HEK293 (cell line): ENCODE data around the gene DRD5.

Source experiments
- CTCF ChIA-PET: fragments of 350-600 bp; formaldehyde crosslinking; extraction: SDS; loops from one replicate; lab custom pipeline; 2021; ENCODE audit warnings: antibody characterized with exemption; lab: Yijun Ruan, JAX
- POLR2A ChIA-PET: fragments of 300-600 bp; formaldehyde crosslinking; extraction: SDS; loops from one replicate; lab custom pipeline; 2020; ENCODE audit warnings: antibody characterized with exemption, inconsistent platforms; lab: Yijun Ruan, JAX
- H3K27ac ChIP-seq: fragments of 200-500 bp; sonication (Bioruptor generic); 2 replicates; pipeline ENCODE4 v1.5.1; 2014; ENCODE audit warnings: low read depth, low read length, control low read depth, inconsistent platforms; ENCODE audit errors: extremely low read depth
- H3K36me3 ChIP-seq, 2 experiments: fragments of 200-500 bp in 1 of 2; sonication (Bioruptor generic) in 1 of 2; 1 replicate in 1 of 2; 2 replicates in 1 of 2; pipeline ENCODE4 v1.5.1; 2014 to 2017; ENCODE audit warnings: inconsistent platforms in 2 of 2, low read length in 2 of 2; ENCODE audit not compliant: control insufficient read depth in 2 of 2, insufficient read depth in 1 of 2
- H3K4me1 ChIP-seq: fragments of 200-500 bp; sonication (Bioruptor generic); 2 replicates; pipeline ENCODE4 v1.5.1; 2014; ENCODE audit warnings: mild to moderate bottlenecking, low read length, inconsistent platforms; ENCODE audit not compliant: control insufficient read depth, insufficient read depth
- H3K4me3 ChIP-seq: 2 replicates; pipeline ENCODE4 v1.5.1; 2011; ENCODE audit warnings: low read depth, mild to moderate bottlenecking, control low read depth, low read length, moderate library complexity
- H3K9me3 ChIP-seq: fragments of 200-500 bp; sonication (Bioruptor generic); 2 replicates; pipeline ENCODE4 v1.5.1; 2014; ENCODE audit warnings: low read depth, low read length, inconsistent platforms; ENCODE audit not compliant: control insufficient read depth, insufficient read depth
- BCL11A ChIP-seq: fragments of 450-650 bp; formaldehyde crosslinking; IDR thresholded peaks from 2 replicates; pipeline ENCODE4 v1.5.1; 2016; ENCODE audit warnings: low read depth, missing biosample characterization, missing genetic modification characterization
- GFI1B ChIP-seq: fragments of 450-650 bp; formaldehyde crosslinking; IDR thresholded peaks from 2 replicates; pipeline ENCODE4 v1.5.1; 2016; ENCODE audit warnings: missing biosample characterization, missing genetic modification characterization
- GLI2 ChIP-seq: fragments of 450-650 bp; formaldehyde crosslinking; IDR thresholded peaks from 2 replicates; pipeline ENCODE4; 2017; ENCODE audit warnings: missing biosample characterization, missing genetic modification characterization, low read depth, borderline replicate concordance
- HOXA7 ChIP-seq: sonication (generic); formaldehyde crosslinking; IDR thresholded peaks from 2 replicates; pipeline ENCODE4 v1.8.1; 2022; ENCODE audit warnings: missing genetic modification reagents, borderline replicate concordance
- KLF9 ChIP-seq: fragments of 450-650 bp; formaldehyde crosslinking; IDR thresholded peaks from 2 replicates; pipeline ENCODE4 v1.5.1; 2016; ENCODE audit warnings: missing biosample characterization, missing genetic modification characterization, low read depth
- MEIS1 ChIP-seq: sonication (generic); formaldehyde crosslinking; IDR thresholded peaks from 2 replicates; pipeline ENCODE4 v1.8.1; 2022; ENCODE audit warnings: missing genetic modification reagents, mild to moderate bottlenecking, borderline replicate concordance
- PRDM1 ChIP-seq: fragments of 450-650 bp; formaldehyde crosslinking; IDR thresholded peaks from 2 replicates; pipeline ENCODE4; 2016; ENCODE audit warnings: missing biosample characterization, missing genetic modification characterization
- SCRT1 ChIP-seq: fragments of 450-650 bp; formaldehyde crosslinking; IDR thresholded peaks from 2 replicates; pipeline ENCODE4 v1.5.1; 2016; ENCODE audit warnings: missing biosample characterization, missing genetic modification characterization, borderline replicate concordance
- SP3 ChIP-seq: fragments of 450-650 bp; formaldehyde crosslinking; IDR thresholded peaks from 2 replicates; pipeline ENCODE4 v1.5.1; 2016; ENCODE audit warnings: missing biosample characterization, missing genetic modification characterization
- ZBTB44 ChIP-seq: fragments of 450-650 bp; IDR thresholded peaks from 2 replicates; pipeline ENCODE4 v1.5.1; 2018; ENCODE audit warnings: missing biosample characterization, mild to moderate bottlenecking, missing genetic modification characterization
- ZEB2 ChIP-seq: fragments of 450-650 bp; formaldehyde crosslinking; IDR thresholded peaks from 2 replicates; pipeline ENCODE4 v1.5.1; 2016; ENCODE audit warnings: missing biosample characterization, missing genetic modification characterization
- ZNF10 ChIP-seq: fragments of 450-650 bp; formaldehyde crosslinking; IDR thresholded peaks from 2 replicates; pipeline ENCODE4 v1.5.1; 2017; ENCODE audit warnings: missing biosample characterization, missing genetic modification characterization
- ZNF112 ChIP-seq: fragments of 450-650 bp; formaldehyde crosslinking; IDR thresholded peaks from 2 replicates; pipeline ENCODE4 v1.5.0; 2017; ENCODE audit warnings: missing biosample characterization, missing genetic modification characterization
- ZNF394 ChIP-seq: fragments of 450-650 bp; formaldehyde crosslinking; IDR thresholded peaks from 2 replicates; pipeline ENCODE4 v1.5.1; 2016; ENCODE audit warnings: missing biosample characterization, missing genetic modification characterization, mild to moderate bottlenecking, moderate library complexity, borderline replicate concordance
- ZNF514 ChIP-seq: fragments of 450-650 bp; formaldehyde crosslinking; IDR thresholded peaks from 2 replicates; pipeline ENCODE4 v1.5.1; 2016; ENCODE audit warnings: missing biosample characterization, missing genetic modification characterization
- ZNF585B ChIP-seq: fragments of 450-650 bp; formaldehyde crosslinking; IDR thresholded peaks from 2 replicates; pipeline ENCODE4 v1.5.1; 2016; ENCODE audit warnings: missing biosample characterization, missing genetic modification characterization
- ZNF610 ChIP-seq: fragments of 450-650 bp; formaldehyde crosslinking; IDR thresholded peaks from 2 replicates; pipeline ENCODE4 v1.5.1; 2016; ENCODE audit warnings: missing biosample characterization, missing genetic modification characterization, borderline replicate concordance
- ZNF76 ChIP-seq: fragments of 450-650 bp; formaldehyde crosslinking; IDR thresholded peaks from 2 replicates; pipeline ENCODE4; 2016; ENCODE audit warnings: low read depth, missing biosample characterization, missing genetic modification characterization, borderline replicate concordance
- TF ChIP-seq, protein P1 (sequence below): fragments of 450-650 bp; formaldehyde crosslinking; IDR thresholded peaks from 2 replicates; pipeline ENCODE4 v1.5.1; 2016; ENCODE audit warnings: missing biosample characterization, missing genetic modification characterization
- TF ChIP-seq, protein P2 (sequence below): fragments of 450-650 bp; formaldehyde crosslinking; IDR thresholded peaks from 2 replicates; pipeline ENCODE4 v1.5.1; 2016; ENCODE audit warnings: missing biosample characterization, missing genetic modification characterization
- TF ChIP-seq, protein P3 (sequence below): fragments of 450-650 bp; formaldehyde crosslinking; IDR thresholded peaks from 2 replicates; pipeline ENCODE4 v1.5.1; 2016; ENCODE audit warnings: missing biosample characterization, missing genetic modification characterization

The DRD5 gene

DNA sequence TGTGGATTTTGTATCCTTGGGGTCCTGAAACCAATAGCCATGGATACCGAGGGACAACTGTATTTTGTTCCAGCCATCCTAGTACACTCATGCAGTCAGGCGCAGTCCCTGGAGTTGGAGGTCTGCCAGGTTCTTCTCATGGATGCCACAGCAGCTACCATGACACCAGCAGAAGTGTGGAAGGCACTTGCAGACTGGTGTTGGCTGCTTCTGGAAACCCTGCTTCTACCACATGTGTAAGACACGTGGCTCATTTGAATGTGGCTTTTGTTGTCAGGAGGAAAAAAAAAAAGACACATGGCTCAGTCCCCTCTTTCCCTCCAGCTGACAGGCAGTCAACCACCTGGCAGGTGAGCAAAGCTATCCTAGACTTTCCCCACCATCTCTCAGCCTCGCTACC, 19.4 kb downstream of the DRD5 start:
- Histone ChIP-seq H3K4me1 (no peaks in the 10 kb centered on the region), H3K9me3 (no peaks in the 10 kb centered on the region), H3K27ac (no peak overlapping the region), H3K4me3 (no peak overlapping the region), H3K36me3 (no peaks in the 10 kb centered on the region)
- TF ChIP-seq ZNF394 (tag by site-specific recombination) (no peak), ZEB2 (no peak), HOXA7 (CRISPR knock-in tag) (no peak), BCL11A (tag by site-specific recombination) (no peak), SCRT1 (tag by site-specific recombination) (no peak), ZNF112 (tag by site-specific recombination) (no peak), ZNF76 (no peak), SP3 (tag by site-specific recombination) (no peak), KLF9 (tag by site-specific recombination) (no peak), PRDM1 (no peak)
- TF ChIP-seq, protein P1, sequence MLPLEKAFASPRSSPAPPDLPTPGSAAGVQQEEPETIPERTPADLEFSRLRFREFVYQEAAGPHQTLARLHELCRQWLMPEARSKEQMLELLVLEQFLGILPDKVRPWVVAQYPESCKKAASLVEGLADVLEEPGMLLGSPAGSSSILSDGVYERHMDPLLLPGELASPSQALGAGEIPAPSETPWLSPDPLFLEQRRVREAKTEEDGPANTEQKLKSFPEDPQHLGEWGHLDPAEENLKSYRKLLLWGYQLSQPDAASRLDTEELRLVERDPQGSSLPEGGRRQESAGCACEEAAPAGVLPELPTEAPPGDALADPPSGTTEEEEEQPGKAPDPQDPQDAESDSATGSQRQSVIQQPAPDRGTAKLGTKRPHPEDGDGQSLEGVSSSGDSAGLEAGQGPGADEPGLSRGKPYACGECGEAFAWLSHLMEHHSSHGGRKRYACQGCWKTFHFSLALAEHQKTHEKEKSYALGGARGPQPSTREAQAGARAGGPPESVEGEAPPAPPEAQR (tag by site-specific recombination), result no peak
- CTCF ChIA-PET, result interaction anchor here (0.9 kb wide), 1 partner anchor 97 kb away, joined by 3 read pairs; no protein-coding TSS in a partner anchor
- POLR2A ChIA-PET, result no interaction called here

DNA sequence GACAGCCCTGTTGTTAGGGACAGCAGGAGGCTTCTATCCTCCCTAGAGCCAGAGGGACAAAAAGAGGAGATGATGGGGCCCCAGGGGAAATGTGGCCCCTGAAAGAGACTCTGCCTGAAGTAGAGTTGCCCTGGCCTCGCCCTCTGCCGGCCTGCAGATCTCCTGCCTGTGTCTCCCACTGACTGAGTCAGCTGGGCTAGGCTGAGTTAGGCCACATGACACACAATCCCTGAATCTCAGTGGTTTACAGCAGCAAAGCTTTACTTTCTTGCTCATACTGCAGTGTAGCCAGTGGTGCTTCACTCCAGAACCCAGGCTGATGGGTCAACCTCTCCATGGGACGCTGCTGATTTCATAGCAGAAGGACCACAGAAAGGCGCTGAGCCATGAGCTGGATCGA, 23.5 kb downstream of the DRD5 start:
- H3K4me3 ChIP-seq, result no peak overlapping the region
- POLR2A ChIA-PET, result no interaction called here
- no peaks in the 10 kb centered on the region for H3K9me3 ChIP-seq
- CTCF ChIA-PET, result no interaction called here
- no peaks in the 10 kb centered on the region for H3K36me3 ChIP-seq
- no peaks in the 10 kb centered on the region for H3K4me1 ChIP-seq
- H3K27ac ChIP-seq, result no peak overlapping the region
- TF ChIP-seq GLI2 (no peak), ZNF610 (tag by site-specific recombination) (no peak)

- TF ChIP-seq, protein P2, sequence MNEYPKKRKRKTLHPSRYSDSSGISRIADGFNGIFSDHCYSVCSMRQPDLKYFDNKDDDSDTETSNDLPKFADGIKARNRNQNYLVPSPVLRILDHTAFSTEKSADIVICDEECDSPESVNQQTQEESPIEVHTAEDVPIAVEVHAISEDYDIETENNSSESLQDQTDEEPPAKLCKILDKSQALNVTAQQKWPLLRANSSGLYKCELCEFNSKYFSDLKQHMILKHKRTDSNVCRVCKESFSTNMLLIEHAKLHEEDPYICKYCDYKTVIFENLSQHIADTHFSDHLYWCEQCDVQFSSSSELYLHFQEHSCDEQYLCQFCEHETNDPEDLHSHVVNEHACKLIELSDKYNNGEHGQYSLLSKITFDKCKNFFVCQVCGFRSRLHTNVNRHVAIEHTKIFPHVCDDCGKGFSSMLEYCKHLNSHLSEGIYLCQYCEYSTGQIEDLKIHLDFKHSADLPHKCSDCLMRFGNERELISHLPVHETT (tag by site-specific recombination), result no peak
- TF ChIP-seq, protein P3, sequence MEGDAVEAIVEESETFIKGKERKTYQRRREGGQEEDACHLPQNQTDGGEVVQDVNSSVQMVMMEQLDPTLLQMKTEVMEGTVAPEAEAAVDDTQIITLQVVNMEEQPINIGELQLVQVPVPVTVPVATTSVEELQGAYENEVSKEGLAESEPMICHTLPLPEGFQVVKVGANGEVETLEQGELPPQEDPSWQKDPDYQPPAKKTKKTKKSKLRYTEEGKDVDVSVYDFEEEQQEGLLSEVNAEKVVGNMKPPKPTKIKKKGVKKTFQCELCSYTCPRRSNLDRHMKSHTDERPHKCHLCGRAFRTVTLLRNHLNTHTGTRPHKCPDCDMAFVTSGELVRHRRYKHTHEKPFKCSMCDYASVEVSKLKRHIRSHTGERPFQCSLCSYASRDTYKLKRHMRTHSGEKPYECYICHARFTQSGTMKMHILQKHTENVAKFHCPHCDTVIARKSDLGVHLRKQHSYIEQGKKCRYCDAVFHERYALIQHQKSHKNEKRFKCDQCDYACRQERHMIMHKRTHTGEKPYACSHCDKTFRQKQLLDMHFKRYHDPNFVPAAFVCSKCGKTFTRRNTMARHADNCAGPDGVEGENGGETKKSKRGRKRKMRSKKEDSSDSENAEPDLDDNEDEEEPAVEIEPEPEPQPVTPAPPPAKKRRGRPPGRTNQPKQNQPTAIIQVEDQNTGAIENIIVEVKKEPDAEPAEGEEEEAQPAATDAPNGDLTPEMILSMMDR (tag by site-specific recombination), result no peak
- no peak for TF ChIP-seq ZNF585B (tag by site-specific recombination)
- no peak for TF ChIP-seq ZNF10 (tag by site-specific recombination)
- no peak for TF ChIP-seq MEIS1 (CRISPR knock-in tag)
- no peak for TF ChIP-seq ZBTB44 (tag by site-specific recombination)
- TF ChIP-seq ZNF514 (tag by site-specific recombination), result no peak
- no peak for TF ChIP-seq GFI1B (tag by site-specific recombination)
- H3K9me3 ChIP-seq, result no peaks in the 10 kb centered on the region
- H3K36me3 ChIP-seq, result no peaks in the 10 kb centered on the region
- no peak overlapping the region for H3K4me3 ChIP-seq
- H3K27ac ChIP-seq, result no peak overlapping the region
- ChIA-PET POLR2A (no interaction called here), CTCF (no interaction called here)
- H3K4me1 ChIP-seq, result no peaks in the 10 kb centered on the region
Measured at GRCh38 chr4:9808077-9808476, 26.6 kb downstream of the DRD5 start.
